Activated CD4-positive, alpha-beta T cell treated with anti-CD3 and anti-CD28 coated beads for 1 hour (primary cell): ENCODE results near the gene VEZF1.

ENCODE experiments used
- DNase-seq: peaks from one replicate; pipeline ENCODE4 v3.0.0-alpha.2; 2020

The VEZF1 gene, protein sequence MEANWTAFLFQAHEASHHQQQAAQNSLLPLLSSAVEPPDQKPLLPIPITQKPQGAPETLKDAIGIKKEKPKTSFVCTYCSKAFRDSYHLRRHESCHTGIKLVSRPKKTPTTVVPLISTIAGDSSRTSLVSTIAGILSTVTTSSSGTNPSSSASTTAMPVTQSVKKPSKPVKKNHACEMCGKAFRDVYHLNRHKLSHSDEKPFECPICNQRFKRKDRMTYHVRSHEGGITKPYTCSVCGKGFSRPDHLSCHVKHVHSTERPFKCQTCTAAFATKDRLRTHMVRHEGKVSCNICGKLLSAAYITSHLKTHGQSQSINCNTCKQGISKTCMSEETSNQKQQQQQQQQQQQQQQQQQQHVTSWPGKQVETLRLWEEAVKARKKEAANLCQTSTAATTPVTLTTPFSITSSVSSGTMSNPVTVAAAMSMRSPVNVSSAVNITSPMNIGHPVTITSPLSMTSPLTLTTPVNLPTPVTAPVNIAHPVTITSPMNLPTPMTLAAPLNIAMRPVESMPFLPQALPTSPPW

DNA sequence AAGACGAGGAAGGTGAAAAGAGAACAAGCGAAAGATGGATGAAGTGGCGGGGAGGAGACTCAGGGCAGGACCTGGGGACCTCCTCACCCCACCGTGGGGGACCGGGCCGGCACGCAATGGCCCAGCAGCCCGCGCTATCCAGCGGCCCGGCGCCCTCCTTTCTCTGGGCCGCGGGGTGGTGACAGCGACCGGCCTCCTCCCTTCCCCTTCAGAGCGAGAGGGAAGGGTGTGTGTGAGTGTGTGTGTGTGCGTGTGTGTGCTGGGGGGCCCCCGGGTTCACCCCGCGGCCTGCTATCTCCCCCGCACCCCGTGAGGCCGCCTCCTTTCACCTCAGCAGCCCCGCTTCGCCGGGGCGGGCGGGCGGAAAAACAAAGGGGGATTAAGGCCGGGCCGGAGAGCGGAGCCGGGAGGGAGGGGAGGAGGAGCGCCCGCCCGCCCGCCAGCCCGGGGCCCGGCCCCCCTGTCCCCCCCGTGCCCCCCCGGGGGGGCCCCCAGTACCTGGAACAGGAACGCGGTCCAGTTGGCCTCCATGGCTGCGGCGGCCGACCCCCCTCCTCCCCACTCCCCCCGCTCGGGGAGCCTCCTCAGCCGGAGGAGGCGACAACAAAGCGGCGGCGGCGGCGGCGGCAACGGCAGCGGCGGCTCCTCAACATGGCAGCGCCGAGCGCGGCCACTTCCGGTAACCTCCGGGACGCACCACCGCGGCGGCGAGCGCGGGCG, at the start of gene VEZF1:
TSS of gene VEZF1 (minus strand) at position 674 of the 720 bp plus-strand sequence. CDS start at position 531, 143 bp downstream.
- peak; percentile 68 for DNase-seq

DNA sequence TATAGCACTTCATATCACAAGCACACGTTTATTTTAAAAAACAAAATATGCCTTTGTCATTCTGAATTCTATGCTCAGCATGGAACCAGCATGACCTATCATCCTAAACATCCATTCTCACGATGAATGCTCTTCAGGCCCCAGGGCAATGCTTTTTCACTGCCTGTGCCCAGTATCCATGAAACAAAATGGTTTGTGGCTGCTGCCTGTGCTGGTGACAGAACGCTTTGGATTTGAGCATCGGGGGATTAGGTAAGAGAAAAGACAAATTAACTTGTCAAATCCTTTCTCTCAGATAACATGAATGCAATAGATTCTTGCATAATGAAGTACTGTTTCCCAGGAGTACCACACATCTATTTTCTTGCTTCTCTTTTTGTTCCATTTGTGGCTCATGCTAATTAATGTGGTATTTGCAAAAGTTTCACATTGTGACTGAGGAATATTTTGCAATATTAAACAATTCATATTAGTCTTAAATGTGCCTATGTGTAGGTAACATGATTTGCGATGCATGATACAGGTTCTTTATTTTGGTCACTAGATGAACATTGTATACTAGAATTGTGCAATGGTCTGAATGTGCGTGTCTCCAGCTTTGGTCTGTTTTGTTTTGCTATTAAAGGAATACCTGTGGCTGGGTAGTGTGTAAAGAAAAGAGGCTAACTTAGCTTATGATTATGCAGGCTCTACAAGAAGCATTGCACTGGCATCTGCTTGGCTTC, 44.8 kb upstream of the VEZF1 start:
- no peak for DNase-seq

DNA sequence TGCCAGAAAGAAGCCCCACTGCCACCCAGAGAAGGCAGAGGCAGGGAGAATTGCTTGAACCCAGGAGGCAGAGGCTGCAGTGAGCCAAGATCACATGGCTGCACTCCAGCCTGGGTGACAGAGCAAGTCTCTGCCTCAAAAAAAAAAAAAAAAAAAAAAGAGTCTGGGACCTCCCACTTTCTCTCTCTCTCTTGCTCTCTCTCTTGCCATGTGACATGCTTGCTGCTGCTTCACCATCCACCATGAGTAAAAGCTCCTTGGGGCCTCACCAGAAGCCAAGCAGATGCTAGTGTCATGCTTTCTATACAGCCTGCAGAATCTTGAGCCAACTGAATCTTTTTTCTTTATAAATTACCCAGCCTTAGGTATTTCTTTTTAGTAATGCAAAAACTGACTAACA, 40.5 kb upstream of the VEZF1 start:
- DNase-seq, result no peak

DNA sequence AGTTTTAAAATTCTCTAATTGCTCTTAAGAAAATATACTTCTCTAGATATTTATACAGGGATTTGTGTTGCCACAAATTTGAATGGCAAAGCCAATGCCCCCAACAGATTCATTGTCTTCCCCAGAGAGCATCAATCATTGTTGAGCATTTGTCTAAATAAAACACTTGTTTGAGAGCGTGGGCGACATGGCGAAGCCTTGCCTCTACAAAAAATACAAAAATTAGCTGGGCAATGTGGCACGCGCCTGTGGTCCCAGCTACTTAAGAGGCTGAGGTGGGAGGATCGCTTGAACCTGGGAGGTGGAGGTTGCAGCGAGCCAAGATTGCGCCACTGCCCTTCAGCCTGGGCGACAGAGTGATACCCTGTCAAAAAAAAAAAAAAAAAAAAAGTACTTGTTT, 32.3 kb upstream of the VEZF1 start:
- DNase-seq, result no peak

DNA sequence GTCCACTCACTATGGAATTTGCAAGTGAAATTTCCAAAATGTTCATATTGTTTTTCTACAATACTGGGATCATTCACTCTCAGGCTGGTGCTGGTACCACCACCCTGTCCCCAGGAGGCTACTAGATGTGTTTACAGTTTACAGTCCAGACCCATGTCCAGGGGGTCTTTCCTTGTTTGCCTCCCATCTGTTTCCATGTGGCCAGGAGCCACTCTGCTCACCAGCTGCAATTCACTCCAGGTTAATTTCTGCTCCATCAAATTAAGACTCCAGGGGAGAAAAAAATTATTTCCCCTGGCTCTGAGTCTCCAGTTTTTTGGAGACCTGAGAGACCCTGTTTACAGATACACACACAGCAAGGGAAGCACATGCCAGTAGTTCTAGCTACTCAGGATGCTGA, 31.5 kb upstream of the VEZF1 start:
- no peak for DNase-seq

DNA sequence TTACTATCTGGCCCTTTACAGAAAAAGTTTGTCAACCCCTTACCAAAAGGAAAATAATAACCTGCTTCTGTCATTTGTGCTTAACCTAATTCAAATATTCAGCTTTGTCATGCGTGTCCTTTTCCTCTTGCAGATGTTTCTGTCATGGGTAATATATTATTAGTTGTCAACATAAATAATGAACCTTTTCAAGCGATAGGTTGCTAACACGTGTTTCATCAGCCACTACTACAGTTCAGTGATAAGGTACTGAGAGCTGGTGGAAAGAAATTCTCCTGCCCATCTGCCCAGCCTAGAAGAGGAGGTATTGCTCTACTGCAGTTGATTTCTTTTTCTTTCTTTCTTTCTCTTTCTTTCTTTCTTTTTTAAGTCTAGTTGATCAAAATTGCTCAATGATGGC, 31.0 kb upstream of the VEZF1 start:
- no peak for DNase-seq

DNA sequence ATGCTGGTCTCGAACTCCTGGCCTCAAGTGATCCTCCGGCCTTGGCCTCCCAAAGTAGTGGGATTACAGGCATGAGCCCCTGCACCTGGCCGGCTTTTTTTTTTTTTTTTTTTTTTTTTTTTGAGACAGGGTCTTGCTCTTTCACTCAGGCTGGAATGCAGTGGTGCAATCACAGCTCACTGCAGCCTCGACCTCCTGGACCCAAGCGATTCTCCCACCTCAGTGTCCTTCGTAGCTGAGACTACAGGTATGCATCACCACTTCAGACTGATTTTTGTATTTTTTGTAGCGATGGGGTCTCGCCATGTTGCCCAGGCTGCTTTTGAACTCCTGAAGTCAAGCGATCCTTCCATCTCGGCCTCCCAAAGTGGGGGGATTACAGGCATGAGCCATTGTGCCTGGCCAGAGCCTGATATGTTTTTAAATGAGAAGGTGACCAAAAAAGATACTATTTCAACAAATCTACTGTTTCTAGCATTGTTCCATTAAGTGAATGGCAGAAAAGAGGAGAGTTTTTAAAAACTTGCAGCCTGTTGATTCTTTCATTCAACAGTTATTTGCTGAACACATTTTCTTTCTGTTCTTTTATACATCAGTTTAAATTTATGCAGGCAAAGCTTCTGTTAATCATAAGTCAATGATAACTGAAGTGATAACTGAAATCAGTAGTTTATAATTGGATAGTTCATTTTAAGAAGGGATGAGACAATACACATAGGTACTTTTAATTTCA, 22.2 kb upstream of the VEZF1 start:
- no peak for DNase-seq

DNA sequence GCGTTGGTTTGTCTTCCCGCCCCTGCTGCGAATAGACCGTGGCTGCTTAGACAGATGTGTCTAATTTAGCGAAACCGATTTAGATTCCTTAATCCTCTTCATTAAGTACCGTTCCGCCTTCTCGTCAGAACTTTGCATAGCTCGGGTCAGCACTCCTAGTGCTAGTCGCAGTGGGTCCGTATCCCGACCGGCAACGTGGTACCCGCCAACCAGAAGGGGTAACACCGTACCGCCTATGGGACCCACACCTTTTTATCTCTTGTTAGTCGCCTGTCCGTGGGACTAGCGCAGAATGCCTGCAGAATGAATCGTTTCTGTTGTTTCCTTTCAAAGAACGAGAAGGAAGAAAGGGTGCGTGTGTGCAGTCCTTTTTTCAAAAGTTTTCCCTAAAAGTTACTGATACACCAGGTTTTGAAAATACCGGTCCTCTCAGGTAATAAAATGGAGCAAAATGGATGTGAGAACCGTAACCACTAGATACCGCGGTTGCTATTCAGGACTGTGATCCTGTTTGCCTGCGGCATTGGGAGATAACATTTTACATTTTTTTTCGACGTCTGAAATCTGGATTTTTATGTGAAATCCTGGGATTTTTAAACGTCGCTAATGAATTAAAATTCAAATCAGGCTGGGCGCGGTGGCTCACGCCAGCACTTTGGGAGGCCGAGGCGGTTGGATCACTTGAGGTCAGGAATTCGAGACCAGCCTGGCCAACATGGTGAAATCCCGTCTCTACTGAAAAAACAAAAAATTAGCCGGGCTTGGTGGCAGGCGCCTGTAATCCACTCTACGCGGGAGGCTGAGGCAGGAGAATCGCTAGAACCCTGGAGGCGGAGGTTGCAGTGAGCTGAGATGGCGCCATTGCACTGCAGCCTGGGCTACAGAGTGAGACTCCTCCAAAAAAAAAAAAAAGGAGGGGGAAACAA, 20.0 kb upstream of the VEZF1 start:
- DNase-seq, result no peak

DNA sequence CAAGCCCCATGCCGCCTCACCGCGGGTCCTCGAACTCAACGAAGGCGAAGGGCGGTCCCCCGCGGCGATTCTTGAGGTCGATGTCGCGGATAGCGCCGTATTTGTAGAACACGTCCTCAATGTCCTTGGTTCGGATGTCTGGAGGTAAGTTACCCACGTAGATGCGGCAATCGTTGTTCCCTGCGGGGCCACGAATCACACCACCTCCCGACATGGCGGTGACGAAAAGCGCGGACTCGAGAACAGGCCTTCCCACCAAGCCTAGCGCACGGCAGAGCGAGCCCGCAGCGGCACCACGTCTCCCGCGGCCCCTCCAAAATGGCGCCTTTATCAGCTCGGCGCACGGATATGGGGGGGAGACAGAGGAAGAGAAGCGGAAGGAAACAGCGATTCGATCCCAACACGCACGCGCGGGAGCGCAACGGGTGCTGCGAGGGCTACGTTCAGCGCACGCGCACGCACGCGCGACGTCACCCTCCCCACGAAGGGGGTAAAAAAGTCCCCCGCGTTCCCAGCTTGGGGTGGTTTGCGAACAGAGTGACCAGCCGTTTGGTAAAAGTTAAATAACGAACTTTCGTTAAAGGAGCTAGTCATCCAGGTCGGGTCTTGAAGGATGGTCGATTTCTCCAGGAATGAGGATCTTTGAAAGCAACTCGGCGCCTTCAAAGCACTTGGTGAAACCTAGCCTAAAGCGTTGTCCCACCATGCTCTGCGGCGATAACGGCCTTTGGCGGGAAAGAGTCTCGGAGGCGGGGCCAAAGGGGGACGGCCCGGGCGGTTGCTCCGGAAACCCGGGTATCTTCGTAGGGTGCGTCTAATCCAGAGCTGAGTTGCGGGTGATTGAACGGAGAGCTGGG, 19.1 kb upstream of the VEZF1 start, which contains the start of gene SRSF1:
TSS of gene SRSF1 (minus strand) at position 323 of the 857 bp plus-strand sequence. CDS start at position 214, 109 bp downstream.
- peak; percentile 97 for DNase-seq

DNA sequence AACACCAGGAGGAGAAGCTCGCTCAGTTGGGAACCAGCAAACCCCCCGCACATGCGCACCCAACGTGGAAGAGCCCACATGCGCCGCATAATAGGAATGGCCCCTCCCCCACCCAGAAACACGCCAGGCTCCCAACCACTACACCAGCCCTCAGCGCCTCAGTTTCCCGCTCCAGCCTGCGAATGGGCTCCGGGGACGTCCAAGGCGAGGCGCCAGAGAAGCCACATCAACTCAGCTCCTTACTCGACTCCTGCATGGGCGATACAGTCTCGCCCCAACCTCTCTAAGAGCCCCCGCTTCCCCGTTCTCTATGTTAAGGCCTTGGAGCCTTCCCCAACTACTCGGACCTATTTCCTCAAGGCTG, 18.5 kb upstream of the VEZF1 start:
- peak; percentile 45 for DNase-seq

DNA sequence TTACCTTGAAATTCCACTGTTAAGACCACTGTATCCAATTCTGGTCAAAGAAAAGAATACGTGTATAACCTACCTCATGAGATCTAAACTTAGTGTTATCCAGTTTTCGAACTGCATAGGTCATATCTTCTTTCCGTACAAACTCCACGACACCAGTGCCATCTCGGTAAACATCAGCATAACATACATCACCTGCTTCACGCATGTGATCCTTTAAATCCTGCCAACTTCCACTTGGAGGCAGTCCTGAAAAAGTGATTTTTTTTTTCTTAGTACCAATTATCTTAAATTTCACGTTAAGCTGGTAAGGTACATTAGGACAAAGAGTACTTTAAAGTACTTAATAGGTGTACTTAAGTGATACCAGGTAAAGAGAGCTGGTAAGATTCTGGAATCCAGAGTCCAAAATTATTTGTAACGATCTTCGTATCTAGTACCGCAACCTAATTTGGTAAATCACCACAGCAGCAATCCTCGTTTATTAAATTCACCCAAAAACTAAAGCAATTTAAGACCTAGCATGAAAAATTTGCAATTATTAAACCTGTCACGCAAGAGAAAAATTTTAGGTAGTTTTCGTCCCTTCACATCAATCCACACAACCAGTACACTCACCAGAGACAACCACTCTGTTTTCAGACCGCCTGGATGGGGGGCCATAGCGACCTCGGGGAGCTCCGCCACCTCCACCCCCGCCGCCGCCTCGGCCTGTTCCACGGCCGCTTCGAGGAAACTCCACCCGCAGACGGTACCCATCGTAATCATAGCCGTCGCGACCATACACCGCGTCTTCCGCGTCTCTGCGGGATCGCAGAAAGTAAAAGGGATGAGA, 17.9 kb upstream of the VEZF1 start:
- DNase-seq, result no peak

DNA sequence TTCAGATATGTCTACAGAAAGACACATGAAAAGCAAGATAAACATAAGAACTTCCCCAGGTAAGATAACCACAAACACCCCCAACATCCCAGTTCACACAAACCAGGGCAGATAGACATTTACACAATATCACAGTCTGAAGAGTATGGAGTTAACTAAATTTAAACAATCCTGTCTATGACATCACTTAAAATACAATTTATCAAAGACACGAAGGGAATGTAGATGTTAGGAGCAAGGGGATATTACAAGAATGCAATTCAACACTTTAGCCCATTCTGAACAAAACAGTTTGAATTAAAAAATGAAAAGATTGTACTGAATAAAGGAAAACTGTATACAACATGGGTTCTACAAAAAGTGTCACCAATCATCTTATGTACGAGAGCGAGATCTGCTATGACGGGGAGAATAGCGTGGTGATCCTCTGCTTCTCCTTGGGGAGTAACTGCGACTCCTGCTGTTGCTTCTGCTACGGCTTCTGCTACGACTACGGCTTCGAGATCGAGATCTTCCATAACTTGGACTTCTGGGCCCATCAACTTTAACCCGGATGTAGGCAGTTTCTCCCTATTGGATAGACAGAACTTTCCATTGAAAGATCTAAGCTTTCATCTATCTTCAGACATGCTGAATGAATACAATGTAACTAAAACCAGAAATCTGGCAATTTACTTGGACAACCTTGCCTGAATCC, 17.1 kb upstream of the VEZF1 start:
- DNase-seq, result no peak

DNA sequence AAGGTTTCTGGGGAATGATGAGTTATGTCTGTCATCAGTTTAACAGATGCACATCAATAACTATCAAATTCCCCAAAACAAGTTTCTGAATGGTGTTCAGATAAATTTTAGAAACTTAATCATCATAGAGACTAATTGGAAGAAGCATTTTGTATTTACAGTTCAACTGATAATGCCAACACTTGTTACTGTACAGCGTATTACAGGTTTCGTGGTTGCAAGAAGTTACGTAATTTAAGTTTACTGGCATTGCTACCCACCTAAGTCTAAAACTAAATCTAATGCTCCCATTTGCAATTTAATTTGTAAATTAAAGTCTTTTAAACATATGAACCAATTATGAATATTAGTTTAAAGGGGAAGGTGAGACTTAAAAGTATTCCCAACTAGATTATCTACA, 16.0 kb upstream of the VEZF1 start:
- no peak for DNase-seq

DNA sequence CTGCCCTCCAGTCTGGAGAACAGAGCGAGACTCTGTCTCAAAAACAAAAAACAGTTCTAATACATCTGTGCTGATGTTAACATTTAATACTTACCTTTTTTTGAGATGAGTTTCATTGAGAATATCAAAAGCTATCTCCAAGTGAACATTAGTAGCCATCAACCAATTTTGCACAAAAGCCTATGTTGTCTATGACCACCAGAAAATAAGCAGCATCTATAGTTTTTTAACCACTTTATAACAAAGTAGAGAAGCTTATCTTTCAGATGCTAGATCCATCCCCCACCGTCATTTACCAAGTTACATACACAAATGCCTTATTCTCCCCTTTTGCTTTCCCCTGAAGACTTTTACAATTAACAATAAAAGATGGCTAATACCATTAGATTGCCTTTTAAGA, 14.9 kb upstream of the VEZF1 start:
- DNase-seq, result no peak

DNA sequence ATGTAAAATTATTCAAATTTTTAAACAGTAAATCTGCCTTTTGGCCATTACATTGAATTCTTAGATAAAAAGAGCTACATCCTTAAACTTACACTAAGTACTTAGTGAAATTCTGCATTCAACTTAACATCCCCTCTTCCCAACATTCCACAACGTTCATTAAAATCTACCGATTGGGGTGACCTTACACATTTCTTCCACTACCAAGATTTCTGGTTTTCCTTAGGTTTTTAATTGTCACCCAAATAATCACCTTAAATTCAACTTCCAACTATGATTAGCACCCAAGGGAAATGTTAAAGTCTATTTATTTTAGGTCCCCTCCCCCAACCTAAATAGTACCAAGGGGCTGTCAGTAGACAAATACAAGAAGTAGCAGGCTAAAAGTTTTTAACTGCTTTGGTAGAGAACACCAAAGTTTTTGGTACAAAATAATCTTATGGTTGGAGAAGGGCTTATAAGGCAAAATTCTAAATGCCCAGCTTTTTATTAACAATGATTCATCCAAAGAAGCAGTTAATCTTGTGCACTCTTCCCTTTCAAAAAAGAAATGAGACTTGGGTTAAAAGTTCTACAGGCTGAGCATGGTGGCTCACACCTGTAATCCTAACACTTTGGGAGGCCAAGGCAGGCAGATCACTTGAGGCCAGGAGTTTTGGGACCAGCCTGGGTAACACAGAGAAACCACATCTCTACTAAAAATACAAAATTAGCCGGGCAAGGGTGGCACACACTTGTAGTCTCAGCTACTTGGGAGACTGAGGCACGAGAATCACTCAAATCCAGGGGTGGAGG, 14.3 kb upstream of the VEZF1 start:
- DNase-seq, result no peak

DNA sequence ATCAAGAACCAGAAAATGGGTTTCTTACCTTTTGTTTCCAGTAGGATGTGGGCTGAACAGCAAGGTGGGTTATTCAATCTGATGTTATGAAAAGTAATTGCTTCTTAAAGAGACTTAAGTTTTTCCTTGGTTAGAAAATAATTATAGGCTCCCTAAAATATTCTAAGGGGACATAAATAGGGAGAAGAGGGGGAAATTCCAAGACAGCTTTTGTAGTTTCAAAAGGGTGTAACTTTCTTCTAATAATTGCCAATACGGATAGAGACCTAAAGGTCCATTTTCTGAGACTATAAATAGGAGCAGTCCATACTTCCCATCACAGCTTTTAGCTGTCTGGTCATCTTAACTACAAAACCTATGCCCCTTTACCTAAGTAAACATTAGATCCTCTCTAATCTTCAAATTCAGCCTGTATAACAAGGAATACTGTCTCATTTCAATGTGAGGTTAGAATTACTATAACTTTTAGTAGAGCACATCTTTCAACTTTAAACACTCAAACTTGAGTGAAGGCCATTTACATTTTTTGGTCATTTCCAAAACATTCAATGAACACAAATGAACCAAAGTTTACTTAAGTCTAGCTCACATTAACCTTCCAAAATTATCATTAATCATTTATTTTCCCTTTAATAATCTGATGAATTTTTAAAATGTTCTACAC, 13.5 kb upstream of the VEZF1 start:
- no peak for DNase-seq

DNA sequence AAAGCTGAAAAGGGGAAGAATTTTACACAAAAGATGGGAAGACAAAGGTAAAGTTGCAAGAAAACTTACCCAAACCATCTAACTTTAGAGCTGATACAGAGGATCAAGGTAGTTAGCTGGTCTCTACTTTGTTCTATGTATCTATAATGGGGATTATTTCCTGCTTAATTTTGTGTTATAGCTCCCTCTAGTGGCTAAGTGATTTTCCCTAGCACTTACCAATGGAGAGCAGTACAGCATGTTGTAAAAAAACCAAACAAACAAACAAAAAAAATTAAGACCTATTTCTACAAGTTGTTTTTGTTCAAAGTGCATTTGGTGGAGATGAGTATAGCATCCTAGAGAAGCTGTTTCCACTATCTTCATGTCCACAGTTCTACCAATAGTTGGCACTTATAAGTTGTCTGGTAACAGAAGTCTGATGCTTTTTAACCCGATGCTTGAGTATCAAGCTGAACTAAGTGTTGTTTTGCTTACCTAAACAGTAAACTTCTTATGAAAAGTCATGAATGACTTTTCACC, 11.5 kb upstream of the VEZF1 start:
- no peak for DNase-seq
